Astrocyte (in vitro differentiated cells and primary cell): ENCODE data around the gene CXADR. TPM values are rescaled to one million over a fixed set of nuclear protein-coding genes. Genes with fewer than 3 reads are reported as not detected.
A peak's percentile ranks its signal among the peaks of the same experiment; 100 is the strongest.

Experiments used
- DNase-seq: peaks from one replicate; pipeline ENCODE4 v3.0.0-alpha.2; 2010; ENCODE audit warnings: low read depth
- FAIRE-seq: peaks from 2 replicates; lab custom pipeline; 2011; peaks lifted over from hg19 to GRCh38; lab: Jason Lieb, UNC
- H2AFZ ChIP-seq: 2 replicates; pipeline ENCODE4 v1.6.0; 2012; ENCODE audit warnings: low read depth, low read length, inconsistent platforms
- H3K27ac ChIP-seq: 2 replicates; pipeline ENCODE4 v1.5.1; 2011; ENCODE audit warnings: low read depth, low read length, inconsistent platforms
- H3K27me3 ChIP-seq: 2 replicates; pipeline ENCODE4 v1.6.0; 2011; ENCODE audit warnings: low read length, inconsistent platforms; ENCODE audit not compliant: insufficient read depth
- H3K36me3 ChIP-seq: 2 replicates; pipeline ENCODE4 v1.5.1; 2011; ENCODE audit warnings: low read length, inconsistent platforms; ENCODE audit not compliant: insufficient read depth
- H3K4me1 ChIP-seq: 2 replicates; pipeline ENCODE4 v1.5.1; 2011; ENCODE audit warnings: low read length, inconsistent platforms; ENCODE audit not compliant: insufficient read depth
- H3K4me2 ChIP-seq: 2 replicates; pipeline ENCODE4 v1.6.0; 2012; ENCODE audit warnings: low read length, inconsistent platforms
- H3K4me3 ChIP-seq: 2 replicates; pipeline ENCODE4 v1.5.1; 2011; ENCODE audit warnings: low read depth, mild to moderate bottlenecking, low read length, inconsistent platforms; ENCODE audit not compliant: insufficient read depth
- H3K79me2 ChIP-seq: 2 replicates; pipeline ENCODE4 v1.6.0; 2012; ENCODE audit warnings: mild to moderate bottlenecking, low read length, inconsistent platforms; ENCODE audit not compliant: insufficient read depth
- H3K9ac ChIP-seq: 2 replicates; pipeline ENCODE4 v1.6.0; 2012; ENCODE audit warnings: mild to moderate bottlenecking, low read length, inconsistent platforms
- H3K9me3 ChIP-seq: 2 replicates; pipeline ENCODE4 v1.5.1; 2012; ENCODE audit warnings: low read depth, mild to moderate bottlenecking, low read length, inconsistent platforms; ENCODE audit not compliant: insufficient read depth
- H4K20me1 ChIP-seq: 2 replicates; pipeline ENCODE4 v1.6.0; 2012; ENCODE audit warnings: low read length, inconsistent platforms; ENCODE audit not compliant: insufficient read depth
- H3K27ac Mint-ChIP-seq: one replicate; pipeline ENCODE4 v1.8.0; 2021; ENCODE audit warnings: mild to moderate bottlenecking, mixed read lengths; ENCODE audit not compliant: unreplicated experiment
- H3K27me3 Mint-ChIP-seq: one replicate; pipeline ENCODE4 v1.8.0; 2021; ENCODE audit warnings: low read depth, mixed read lengths; ENCODE audit not compliant: unreplicated experiment
- H3K36me3 Mint-ChIP-seq: one replicate; pipeline ENCODE4 v1.8.0; 2021; ENCODE audit warnings: low read depth, mixed read lengths; ENCODE audit not compliant: unreplicated experiment
- H3K4me1 Mint-ChIP-seq: one replicate; pipeline ENCODE4 v1.8.0; 2021; ENCODE audit warnings: low read depth, mixed read lengths; ENCODE audit not compliant: unreplicated experiment
- H3K4me3 Mint-ChIP-seq: one replicate; pipeline ENCODE4 v1.8.0; 2021; ENCODE audit warnings: mild to moderate bottlenecking, moderate library complexity, mixed read lengths; ENCODE audit not compliant: unreplicated experiment
- H3K9me3 Mint-ChIP-seq: one replicate; pipeline ENCODE4 v1.8.0; 2021; ENCODE audit warnings: mild to moderate bottlenecking, mixed read lengths; ENCODE audit not compliant: unreplicated experiment
- EZH2 ChIP-seq: IDR thresholded peaks from 2 replicates; pipeline ENCODE4 v1.6.1; 2012; ENCODE audit warnings: mild to moderate bottlenecking, low read length, inconsistent platforms; ENCODE audit not compliant: insufficient read depth
- total RNA-seq: library from RNA; stranded (reverse); gene quantifications from 2 replicates; pipeline ENCODE4 v1.2.1, GENCODE V29; 2021
- TF ChIP-seq, protein P1 (sequence below): IDR thresholded peaks from 2 replicates; pipeline ENCODE4 v1.5.1; 2011; ENCODE audit warnings: low read depth, mild to moderate bottlenecking, inconsistent platforms, low read length, moderate library complexity; ENCODE audit not compliant: insufficient read depth

CXADR gene
- total RNA-seq, 1 donor from 2014 or later: 30.6 TPM

DNA sequence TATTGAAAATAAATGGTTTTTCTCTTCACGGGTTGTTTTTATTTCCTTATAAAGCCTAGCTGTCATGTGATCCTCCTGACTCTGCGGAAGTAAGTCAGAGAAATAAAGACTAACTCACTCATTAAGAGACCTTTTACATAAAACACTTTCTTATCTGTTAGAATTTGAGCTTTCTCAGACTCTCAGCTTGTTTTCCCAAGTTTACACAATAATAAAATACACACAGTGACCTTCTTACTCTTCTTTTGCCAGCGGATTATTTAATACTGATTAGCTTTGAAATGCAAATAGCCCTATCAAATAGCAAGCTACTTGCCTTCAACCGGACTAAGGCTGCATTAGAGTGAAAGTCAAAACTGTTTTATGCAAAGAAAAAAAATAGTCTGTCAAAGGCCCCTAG lies 45.5 kb upstream of the CXADR start:
- Mint-ChIP-seq H3K27me3 (no peaks in the 10 kb centered on the region), H3K9me3 (no peaks in the 10 kb centered on the region), H3K27ac (peak overlapping the region; percentile 79), H3K4me3 (no peak overlapping the region), H3K4me1 (peaks cover 21% of the 10 kb centered on the region), H3K36me3 (no peaks in the 10 kb centered on the region)
- TF ChIP-seq EZH2: no peak
- TF ChIP-seq, protein P1, sequence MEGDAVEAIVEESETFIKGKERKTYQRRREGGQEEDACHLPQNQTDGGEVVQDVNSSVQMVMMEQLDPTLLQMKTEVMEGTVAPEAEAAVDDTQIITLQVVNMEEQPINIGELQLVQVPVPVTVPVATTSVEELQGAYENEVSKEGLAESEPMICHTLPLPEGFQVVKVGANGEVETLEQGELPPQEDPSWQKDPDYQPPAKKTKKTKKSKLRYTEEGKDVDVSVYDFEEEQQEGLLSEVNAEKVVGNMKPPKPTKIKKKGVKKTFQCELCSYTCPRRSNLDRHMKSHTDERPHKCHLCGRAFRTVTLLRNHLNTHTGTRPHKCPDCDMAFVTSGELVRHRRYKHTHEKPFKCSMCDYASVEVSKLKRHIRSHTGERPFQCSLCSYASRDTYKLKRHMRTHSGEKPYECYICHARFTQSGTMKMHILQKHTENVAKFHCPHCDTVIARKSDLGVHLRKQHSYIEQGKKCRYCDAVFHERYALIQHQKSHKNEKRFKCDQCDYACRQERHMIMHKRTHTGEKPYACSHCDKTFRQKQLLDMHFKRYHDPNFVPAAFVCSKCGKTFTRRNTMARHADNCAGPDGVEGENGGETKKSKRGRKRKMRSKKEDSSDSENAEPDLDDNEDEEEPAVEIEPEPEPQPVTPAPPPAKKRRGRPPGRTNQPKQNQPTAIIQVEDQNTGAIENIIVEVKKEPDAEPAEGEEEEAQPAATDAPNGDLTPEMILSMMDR: no peak
- Histone ChIP-seq H3K27me3 (no peaks in the 10 kb centered on the region), H3K27ac (no peak overlapping the region), H4K20me1 (no peaks in the 10 kb centered on the region), H3K9ac (peak overlapping the region; percentile 26), H3K9me3 (no peaks in the 10 kb centered on the region), H3K4me1 (peaks cover 28% of the 10 kb centered on the region), H2AFZ (peak overlapping the region; percentile 19), H3K4me2 (peak overlapping the region; percentile 62), H3K36me3 (no peaks in the 10 kb centered on the region), H3K79me2 (no peaks in the 10 kb centered on the region), H3K4me3 (no peak overlapping the region)
- no peak for DNase-seq
- FAIRE-seq: no peak

DNA sequence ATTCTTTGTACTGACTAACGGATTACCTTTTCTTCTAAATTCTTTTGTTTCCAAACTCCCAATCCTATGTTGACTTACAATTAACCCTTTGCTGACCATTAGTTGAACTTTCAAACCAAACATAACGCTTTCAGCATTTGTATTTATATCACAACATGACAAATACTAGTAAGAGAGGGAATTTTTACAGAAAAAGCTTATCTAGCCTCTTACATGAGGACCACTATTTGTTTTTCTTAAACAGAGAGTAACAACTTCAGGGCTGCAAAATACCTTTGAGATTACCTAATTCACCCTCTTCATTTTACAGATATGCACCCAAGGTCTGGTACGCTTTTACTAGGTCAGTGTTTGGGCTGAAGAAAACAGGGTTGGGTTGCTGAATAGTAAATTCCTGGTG lies 45.0 kb upstream of the CXADR start:
- Histone ChIP-seq H3K27me3 (no peaks in the 10 kb centered on the region), H3K79me2 (no peaks in the 10 kb centered on the region), H3K4me2 (peak overlapping the region; percentile 62), H3K4me1 (peaks cover 25% of the 10 kb centered on the region), H3K9ac (peak overlapping the region; percentile 26), H3K9me3 (no peaks in the 10 kb centered on the region), H3K4me3 (no peak overlapping the region), H4K20me1 (no peaks in the 10 kb centered on the region), H3K36me3 (no peaks in the 10 kb centered on the region), H2AFZ (no peak overlapping the region), H3K27ac (no peak overlapping the region)
- Mint-ChIP-seq H3K27me3 (no peaks in the 10 kb centered on the region), H3K27ac (peak overlapping the region; percentile 79), H3K9me3 (no peaks in the 10 kb centered on the region), H3K36me3 (no peaks in the 10 kb centered on the region), H3K4me1 (peaks cover 21% of the 10 kb centered on the region), H3K4me3 (no peak overlapping the region)
- DNase-seq (peak; percentile 47), FAIRE-seq (no peak)
- TF ChIP-seq, protein P1: no peak

DNA sequence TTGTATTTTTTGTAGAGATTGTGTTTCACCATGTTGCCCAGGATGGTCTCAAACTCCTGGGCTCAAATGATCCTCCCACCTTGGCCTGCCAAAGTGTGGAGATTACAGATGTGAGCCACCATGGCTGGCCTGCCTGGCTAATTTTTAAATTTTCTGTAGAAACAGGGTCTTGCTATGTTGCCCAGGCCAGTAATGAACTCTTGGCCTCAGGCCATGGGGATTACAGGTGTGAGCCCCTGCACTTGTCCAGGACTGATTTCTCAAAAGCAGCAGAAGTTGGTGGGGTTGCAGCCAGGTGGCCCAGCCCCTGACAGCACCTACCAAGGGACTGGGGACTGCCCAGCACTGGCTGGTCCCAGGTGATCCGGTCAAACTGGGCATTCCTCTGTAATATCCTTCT lies 44.1 kb upstream of the CXADR start:
- DNase-seq (no peak), FAIRE-seq (no peak)
- Histone ChIP-seq H3K4me3 (no peak overlapping the region), H3K9ac (no peak overlapping the region), H3K4me1 (peaks cover 19% of the 10 kb centered on the region), H3K9me3 (no peaks in the 10 kb centered on the region), H3K27ac (no peak overlapping the region), H3K27me3 (no peaks in the 10 kb centered on the region), H4K20me1 (no peaks in the 10 kb centered on the region), H3K79me2 (no peaks in the 10 kb centered on the region), H3K4me2 (no peak overlapping the region), H2AFZ (no peak overlapping the region), H3K36me3 (no peaks in the 10 kb centered on the region)
- H3K27me3 Mint-ChIP-seq: no peaks in the 10 kb centered on the region
- TF ChIP-seq, protein P1: no peak
- TF ChIP-seq EZH2: no peak
- no peaks in the 10 kb centered on the region for H3K36me3 Mint-ChIP-seq
- H3K4me1 Mint-ChIP-seq: peaks cover 14% of the 10 kb centered on the region
- H3K4me3 Mint-ChIP-seq: no peak overlapping the region
- no peak overlapping the region for H3K27ac Mint-ChIP-seq
- no peaks in the 10 kb centered on the region for H3K9me3 Mint-ChIP-seq
